ENCODE data around the gene ARFGAP1.

DNA sequence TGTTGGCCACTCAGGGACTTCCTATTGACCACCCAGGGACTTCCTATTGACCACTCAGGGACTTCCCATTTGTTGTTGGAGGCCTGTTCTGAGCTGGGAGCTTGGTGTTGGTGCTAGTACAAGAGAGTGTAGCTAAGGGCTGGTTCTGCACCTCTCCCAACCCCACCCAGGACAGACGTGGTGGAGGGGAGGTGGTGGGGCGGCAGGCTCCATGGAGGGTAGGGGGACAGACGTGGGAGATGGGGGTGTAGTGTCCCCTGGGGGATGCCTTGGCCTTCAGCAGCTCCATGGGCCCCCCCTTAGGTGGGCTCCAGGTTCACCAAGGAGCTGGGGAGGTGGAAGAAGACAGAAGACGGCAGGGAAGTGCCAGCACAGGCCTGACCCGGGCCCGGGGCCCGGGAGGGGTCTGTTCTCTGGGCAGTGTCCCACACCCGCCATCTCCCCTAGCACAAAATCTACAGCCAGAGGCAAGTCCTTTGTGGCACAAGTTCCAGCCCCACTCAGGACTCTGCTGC lies 54.7 kb downstream of the ARFGAP1 start:
- no peak for TF ChIP-seq EZH2 (IDR thresholded peaks at IDR 0.05)
- no peak for TF ChIP-seq POLR2AphosphoS5 (IDR thresholded peaks at IDR 0.05; ENCODE audit: borderline replicate concordance, low read depth, low read length)
- no peak for TF ChIP-seq FOXP2 (optimal IDR thresholded peaks at IDR 0.05; ENCODE audit: control extremely low read depth, extremely low read length, insufficient read depth)
